ENCODE data around the gene NOTCH1.

- TF ChIP-seq CTCF (IDR thresholded peaks at IDR 0.05) (no peak), POLR2A (IDR thresholded peaks at IDR 0.05) (no peak)
Observed at GRCh38 chr9:136495238-136495800, 50.5 kb downstream of the NOTCH1 start.

All from thyroid gland (tissue), 4 donors.